NCI-H524 (cell line): Measurements from ENCODE around the gene CCL4.
"Not testable (repeated sequence)": the region's sequence is repeated elsewhere in the genome, so short reads cannot be mapped to it uniquely, and the experiment has no call there.

Experiments used
- DNase-seq, 2 experiments: peaks; one replicate each; lab custom pipeline; 2025; lab: John Stamatoyannopoulos, UW

Gene CCL4

DNA sequence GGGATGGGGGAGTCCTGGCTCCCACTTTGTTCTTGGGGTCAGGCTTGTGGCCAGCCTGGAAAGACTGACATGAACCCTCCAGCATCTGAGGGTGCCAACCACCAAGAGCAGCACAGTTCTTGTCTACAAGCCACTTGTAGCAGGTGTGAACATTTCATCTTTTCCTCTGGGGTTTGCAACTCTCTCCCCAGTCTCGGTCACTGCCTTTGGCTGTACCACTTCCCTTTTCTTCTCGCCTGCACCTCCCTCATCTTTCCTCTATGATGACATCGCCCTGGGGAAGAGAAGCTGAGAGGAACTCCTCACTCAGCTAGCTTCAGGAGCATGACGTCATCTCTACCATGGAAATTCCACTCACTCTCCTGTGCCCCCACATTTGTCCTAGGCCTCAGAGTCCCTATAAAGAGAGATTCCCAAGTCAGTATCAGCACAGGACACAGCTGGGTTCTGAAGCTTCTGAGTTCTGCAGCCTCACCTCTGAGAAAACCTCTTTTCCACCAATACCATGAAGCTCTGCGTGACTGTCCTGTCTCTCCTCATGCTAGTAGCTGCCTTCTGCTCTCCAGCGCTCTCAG is at the start of gene CCL4:
TSS of gene CCL4 (plus strand) at position 427 of the 575 bp plus-strand sequence. CDS start at position 506, 79 bp downstream.
- DNase-seq: not testable (repeated sequence)

- DNase-seq: no peak
Observed at GRCh38 chr17:36055171-36055570, 48.5 kb upstream of the CCL4 start.

DNA sequence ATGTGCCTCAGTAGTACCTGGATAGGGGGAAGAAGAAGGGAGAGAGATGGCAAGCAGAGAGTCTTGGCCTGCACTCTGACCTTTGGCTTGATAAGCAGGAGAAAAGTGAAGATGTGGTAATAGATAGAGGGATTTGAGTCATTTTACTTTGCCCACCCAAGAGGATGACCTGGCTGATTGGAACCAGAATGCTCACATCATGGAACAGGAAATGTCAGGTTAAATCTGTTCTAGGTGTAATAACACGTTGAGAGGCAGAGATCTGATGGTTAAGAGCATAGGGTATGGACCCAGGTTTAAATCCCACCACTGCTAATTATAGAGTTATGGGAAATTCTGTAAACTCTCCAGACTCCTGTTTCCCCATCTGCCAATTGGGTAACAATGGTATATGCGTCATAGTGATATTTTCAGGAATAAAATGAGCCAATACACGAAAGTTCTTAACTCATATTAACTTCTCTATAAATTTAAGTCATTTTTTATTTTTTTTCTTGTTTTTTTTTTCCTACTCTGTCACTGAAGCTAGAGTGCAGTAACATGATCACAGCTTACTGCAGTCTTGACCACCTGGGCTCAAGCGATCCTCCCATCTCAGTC is 47.6 kb upstream of the CCL4 start:
- no peak for DNase-seq

DNA sequence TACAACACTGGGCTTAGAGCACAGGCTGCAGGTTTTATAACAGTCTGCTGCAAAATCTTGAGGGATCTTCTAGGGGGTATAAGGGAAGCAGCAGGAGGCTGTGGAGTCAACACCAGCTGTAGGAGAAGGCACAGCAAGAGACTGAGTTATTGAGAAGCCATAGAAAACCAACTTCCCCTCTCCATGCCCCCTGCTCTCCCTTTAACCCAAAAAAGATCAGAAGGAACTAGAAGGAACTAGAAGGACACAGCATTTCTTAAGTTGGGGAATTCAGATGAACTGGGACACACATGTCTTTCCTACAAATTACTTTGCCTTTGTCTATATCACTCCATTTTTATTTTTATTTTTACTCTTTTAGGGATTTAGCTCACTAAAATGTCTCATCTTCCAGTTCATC is 45.7 kb upstream of the CCL4 start:
- DNase-seq: no peak

DNA sequence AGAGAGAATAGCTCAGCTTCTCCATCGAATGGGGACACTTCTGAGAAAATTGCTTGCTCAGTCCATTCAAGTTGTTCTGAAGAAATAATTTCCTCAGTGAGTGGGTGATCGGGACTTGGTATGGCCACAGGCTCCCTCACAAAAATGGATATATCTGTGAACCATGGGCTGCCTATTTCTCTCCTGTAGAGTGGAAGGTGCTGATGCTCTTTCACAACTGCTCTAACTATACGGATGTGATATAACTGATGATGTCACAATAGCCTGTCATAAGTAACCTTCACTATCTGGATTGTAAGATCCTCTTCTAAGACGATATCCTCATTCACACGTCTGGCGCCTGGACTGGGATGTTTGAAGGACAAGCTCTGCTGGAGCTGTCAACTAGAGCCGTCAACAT is 44.2 kb upstream of the CCL4 start:
- no peak for DNase-seq

DNA sequence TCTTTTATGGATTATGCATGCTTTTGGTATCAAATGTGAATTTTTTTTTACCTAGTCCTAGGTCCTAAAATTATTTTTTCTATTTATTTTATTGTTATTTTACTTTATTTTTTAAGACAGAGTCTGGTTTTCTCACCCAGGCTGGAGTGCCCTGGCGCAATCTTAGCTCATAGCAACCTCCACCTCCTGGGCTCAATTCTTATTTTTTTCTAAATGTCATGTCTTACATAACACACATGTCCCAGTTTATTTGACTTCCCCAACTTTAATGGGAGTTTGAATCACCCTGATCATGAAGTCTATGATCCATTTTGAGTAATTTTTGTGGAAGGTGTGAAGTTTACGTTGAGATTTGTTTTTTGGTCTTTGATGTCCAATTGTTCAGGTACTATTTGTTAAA is 42.8 kb upstream of the CCL4 start:
- DNase-seq: no peak

DNA sequence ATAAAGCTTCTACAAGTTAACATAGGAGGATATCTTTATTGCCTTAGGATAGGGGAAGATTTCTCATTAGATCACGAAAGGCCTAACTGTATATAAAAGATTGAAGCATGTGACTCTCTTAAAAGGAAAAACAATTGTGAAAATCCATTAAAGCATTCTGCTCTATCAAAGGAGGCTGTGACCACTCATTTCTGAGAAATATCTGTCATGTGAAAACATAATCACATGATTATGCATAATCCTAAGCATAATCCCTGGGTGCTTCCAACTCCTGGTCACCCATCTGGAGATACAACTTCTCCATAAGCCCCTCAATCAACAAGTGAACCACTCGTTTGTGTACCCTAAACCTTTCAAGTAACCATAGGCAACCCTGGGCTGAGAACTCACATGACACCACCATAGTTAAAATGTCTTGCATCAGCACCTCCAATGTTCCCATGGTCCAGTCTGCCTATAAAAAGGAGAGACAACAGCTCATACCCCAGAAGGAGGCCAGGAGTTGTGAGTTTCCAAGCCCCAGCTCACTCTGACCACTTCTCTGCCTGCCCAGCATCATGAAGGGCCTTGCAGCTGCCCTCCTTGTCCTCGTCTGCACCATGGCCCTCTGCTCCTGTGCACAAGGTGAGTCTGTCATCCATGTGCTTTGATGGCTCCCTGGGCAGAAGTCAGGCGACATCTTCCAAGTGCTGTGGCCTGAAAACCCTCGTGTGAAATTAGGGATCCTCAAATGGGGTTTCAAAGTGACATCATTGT is 39.7 kb upstream of the CCL4 start, which contains the start of gene CCL18:
TSS of gene CCL18 (plus strand) at position 487 of the 756 bp plus-strand sequence. CDS start at position 558, 71 bp downstream.
- no peak for DNase-seq

- DNase-seq: no peak
Observed at GRCh38 chr17:36066365-36066985, 37.2 kb upstream of the CCL4 start.

DNA sequence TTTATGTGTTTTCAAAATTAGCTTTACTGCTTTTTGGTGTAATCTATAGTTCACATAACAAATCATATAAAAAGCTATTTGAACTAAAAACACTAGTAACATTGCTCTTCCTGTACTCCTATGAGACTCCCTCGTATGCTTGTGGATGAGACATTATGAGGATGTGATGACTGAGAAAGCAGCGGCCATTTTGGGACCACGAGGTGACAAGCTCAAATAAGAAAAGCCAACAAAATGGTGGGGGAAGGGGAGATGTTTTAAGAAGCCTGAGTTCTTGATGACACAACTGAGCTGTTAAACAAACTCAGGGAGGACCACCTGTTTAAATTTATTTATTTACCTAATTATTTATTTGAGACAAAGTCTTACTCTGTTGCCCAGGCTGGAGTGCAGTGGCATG is 35.1 kb upstream of the CCL4 start:
- no peak for DNase-seq

- no peak for DNase-seq
Observed at GRCh38 chr17:36069136-36069535, 34.5 kb upstream of the CCL4 start.

- DNase-seq: no peak
Observed at GRCh38 chr17:36070427-36070826, 33.2 kb upstream of the CCL4 start.

- no peak for DNase-seq
Observed at GRCh38 chr17:36071751-36072150, 31.9 kb upstream of the CCL4 start.

DNA sequence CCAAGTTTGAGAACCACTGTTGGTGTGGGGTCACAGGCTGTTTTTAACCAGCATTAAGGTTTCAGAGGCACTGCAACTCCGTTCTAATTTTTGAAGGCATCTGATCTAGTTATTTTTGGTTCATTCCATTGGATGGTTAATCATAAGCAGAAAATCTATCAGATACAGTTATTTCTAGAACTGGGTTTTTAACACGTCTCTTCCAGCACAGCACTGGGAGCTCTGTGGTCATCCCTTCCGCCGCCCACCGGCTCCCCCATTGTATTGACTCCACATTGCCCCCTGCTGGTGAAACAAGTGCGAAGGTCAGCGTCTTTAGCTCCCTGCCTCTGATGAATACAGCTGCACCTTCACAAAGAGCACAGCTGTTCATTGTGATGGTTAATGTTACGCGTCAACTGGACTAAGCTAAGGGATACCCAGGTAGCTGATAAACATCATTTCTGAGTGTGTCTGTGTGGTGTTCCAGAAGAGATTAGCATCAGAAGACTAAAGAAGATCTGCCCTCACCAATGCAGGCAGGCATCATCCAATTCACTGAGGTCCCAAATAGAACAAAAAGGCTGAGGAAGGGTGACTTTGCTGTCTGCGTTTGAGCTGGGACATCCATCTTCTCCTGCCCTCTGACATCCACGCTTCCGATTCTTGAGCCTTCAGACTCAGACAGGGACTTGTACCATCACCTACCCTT is 31.1 kb upstream of the CCL4 start:
- DNase-seq: no peak

- DNase-seq: no peak
Observed at GRCh38 chr17:36074365-36074764, 29.3 kb upstream of the CCL4 start.

DNA sequence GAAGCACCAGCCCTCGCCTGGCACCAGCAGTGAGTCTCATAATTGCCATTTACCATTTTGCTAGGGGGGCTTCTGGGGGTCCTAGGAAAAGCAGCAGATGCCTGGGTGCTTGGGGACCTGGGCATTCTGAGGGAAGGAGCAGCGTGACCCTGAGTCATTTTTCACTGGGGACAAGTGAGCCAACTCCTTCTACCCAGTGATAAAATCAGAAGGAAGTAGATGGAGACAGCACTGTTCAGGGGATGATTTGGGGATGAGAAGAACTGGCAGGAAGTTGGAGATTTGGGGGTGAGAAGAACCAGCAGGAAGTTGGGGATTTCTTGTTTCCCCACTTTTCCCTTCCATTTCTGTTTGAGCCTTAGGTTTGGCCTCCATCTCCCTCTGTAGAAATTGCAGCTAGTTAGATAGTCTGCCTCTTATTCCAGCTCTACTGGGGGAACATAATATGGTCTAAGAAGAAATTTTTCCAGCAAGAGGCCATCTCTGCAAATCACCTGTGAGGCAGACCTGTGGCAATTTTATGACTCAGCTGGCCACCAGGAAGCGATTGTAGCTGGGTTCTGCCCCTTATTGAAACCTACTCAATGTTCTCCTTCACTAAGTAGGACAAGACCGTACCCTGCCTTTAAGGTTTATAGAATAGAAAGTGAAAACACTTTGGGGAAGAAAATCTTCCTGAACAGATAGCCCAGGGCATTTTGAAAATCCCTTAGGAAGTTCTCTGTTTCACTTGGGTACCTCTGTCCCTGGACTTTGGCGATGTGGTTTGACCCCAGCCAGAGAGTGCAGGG is 21.8 kb upstream of the CCL4 start:
- DNase-seq: not testable (repeated sequence)

GRCh38 chr17:36082482-36083120 is 21.0 kb upstream of the CCL4 start:
- DNase-seq: not testable (repeated sequence)

- DNase-seq: not testable (repeated sequence)
Observed at GRCh38 chr17:36083691-36084090, 19.9 kb upstream of the CCL4 start.

DNA sequence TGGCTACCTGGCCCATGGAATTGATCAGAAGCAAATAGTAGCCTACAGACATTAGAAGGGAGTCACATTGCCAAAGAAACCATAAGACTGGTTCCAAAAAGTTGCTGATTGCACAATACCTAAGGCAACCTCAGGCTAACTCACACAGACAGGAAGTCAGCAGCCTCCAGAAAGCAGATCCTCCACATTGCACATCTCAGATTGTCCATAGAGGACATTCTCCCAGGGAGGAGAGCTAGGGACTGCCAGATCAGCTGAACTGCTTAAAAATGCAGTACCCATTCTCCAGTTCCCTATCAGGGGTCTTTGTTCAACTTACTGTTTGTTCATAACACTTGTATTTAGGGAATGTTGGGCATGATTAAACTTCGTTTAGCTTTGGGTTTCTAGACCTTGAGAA is 17.9 kb upstream of the CCL4 start:
- no peak for DNase-seq

- DNase-seq: no peak
Observed at GRCh38 chr17:36086791-36087190, 16.8 kb upstream of the CCL4 start.

- DNase-seq: not testable (repeated sequence)
Observed at GRCh38 chr17:36087471-36087870, 16.2 kb upstream of the CCL4 start.
